GM12878 (cell line): ENCODE data around the gene OR2AE1.

Experiments
- CBX5 ChIP-seq: sonication (generic); IDR thresholded peaks from 2 replicates; pipeline ENCODE4 v1.6.1; 2016; ENCODE audit warnings: low read depth, moderate library complexity, mild to moderate bottlenecking, inconsistent platforms
- EP300 ChIP-seq, 2 experiments: fragments of 150-350 bp in 1 of 2; IDR thresholded peaks; 2 replicates each; pipeline ENCODE4 v1.6.1; 2011 to 2012; ENCODE audit warnings: low read depth in 2 of 2, low read length in 2 of 2, borderline replicate concordance in 1 of 2, improper control_type of control experiment in 1 of 2, inconsistent platforms in 1 of 2; ENCODE audit not compliant: control insufficient read depth in 1 of 2
- EZH2 ChIP-seq: IDR thresholded peaks from 2 replicates; pipeline ENCODE4 v1.6.1; 2012; ENCODE audit warnings: low read depth, mild to moderate bottlenecking, control low read depth, inconsistent platforms, low read length, borderline replicate concordance; ENCODE audit not compliant: control insufficient read depth
- MXI1 ChIP-seq: fragments of 150-350 bp; IDR thresholded peaks from 2 replicates; pipeline ENCODE4 v1.6.1; 2011; ENCODE audit warnings: low read depth, mild to moderate bottlenecking, inconsistent platforms, low read length, improper control_type of control experiment
- MYB ChIP-seq: fragments of 150-350 bp; IDR thresholded peaks from 2 replicates; pipeline ENCODE4 v1.6.1; 2014; ENCODE audit warnings: mild to moderate bottlenecking, low read depth, low read length, borderline replicate concordance
- RUNX3 ChIP-seq: IDR thresholded peaks from 2 replicates; pipeline ENCODE4 v1.6.1; 2012; ENCODE audit warnings: low read length, inconsistent platforms
- SIN3A ChIP-seq: IDR thresholded peaks from 2 replicates; pipeline ENCODE4 v1.6.1; 2012; ENCODE audit warnings: low read depth, low read length, improper control_type of control experiment
- SIX5 ChIP-seq: IDR thresholded peaks from 2 replicates; pipeline ENCODE4 v1.6.1; 2011; ENCODE audit warnings: mild to moderate bottlenecking, low read depth, low read length, moderate library complexity; ENCODE audit not compliant: severe bottlenecking
- SRF ChIP-seq, 2 experiments: IDR thresholded peaks; 2 replicates each; pipeline ENCODE4 v1.6.1; 2011; ENCODE audit warnings: low read depth in 2 of 2, low read length in 2 of 2, mild to moderate bottlenecking in 1 of 2, moderate library complexity in 1 of 2
- TF ChIP-seq, protein P1 (sequence below), 3 experiments: IDR thresholded peaks in 2 of 3; conservative IDR thresholded peaks in 1 of 3; 2 replicates each; pipeline ENCODE4 v1.5.1; 2011; ENCODE audit warnings: low read depth in 3 of 3, low read length in 3 of 3, mild to moderate bottlenecking in 3 of 3, control low read depth in 2 of 3, moderate library complexity in 2 of 3, inconsistent platforms in 1 of 3, mixed read lengths in 1 of 3; ENCODE audit not compliant: control insufficient read depth in 2 of 3, insufficient read depth in 1 of 3; ENCODE audit errors: extremely low read depth in 1 of 3
- TF ChIP-seq, protein P2 (sequence below): fragments of 450-650 bp; IDR thresholded peaks from 2 replicates; pipeline ENCODE4 v1.6.1; 2018; ENCODE audit warnings: mild to moderate bottlenecking, low read depth, moderate library complexity; ENCODE audit not compliant: partially characterized antibody

DNA sequence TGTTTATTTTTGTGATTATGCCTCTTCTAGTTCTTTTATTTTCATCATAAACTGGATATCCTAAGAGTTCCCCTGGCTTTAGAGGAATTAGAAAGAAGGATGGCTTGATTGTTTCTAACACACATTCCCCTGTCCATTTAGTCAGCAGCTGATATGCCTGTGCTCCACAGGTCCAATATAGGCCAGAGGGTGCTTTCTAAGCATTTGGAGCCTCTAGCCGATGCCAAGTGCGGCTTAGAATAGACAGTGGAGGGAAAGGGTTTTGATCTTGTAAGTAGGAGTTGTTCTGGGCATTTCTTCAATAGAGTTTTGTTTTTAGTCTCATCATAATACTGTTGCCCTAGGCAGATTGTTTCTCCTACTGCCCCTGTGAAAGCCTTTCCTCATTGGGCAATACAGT lies 42.5 kb downstream of the OR2AE1 start:
- TF ChIP-seq SIN3A: no peak
- TF ChIP-seq, protein P1, sequence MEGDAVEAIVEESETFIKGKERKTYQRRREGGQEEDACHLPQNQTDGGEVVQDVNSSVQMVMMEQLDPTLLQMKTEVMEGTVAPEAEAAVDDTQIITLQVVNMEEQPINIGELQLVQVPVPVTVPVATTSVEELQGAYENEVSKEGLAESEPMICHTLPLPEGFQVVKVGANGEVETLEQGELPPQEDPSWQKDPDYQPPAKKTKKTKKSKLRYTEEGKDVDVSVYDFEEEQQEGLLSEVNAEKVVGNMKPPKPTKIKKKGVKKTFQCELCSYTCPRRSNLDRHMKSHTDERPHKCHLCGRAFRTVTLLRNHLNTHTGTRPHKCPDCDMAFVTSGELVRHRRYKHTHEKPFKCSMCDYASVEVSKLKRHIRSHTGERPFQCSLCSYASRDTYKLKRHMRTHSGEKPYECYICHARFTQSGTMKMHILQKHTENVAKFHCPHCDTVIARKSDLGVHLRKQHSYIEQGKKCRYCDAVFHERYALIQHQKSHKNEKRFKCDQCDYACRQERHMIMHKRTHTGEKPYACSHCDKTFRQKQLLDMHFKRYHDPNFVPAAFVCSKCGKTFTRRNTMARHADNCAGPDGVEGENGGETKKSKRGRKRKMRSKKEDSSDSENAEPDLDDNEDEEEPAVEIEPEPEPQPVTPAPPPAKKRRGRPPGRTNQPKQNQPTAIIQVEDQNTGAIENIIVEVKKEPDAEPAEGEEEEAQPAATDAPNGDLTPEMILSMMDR (IDR thresholded peaks at IDR 0.05 in 2 of 3, conservative IDR thresholded peaks at IDR 0.05 in 1 of 3; ENCODE audit: control insufficient read depth in 2 of 3, extremely low read depth in 1 of 3, insufficient read depth in 1 of 3, low read depth in 3 of 3, low read length in 3 of 3): no peak
- no peak for TF ChIP-seq EP300 (IDR thresholded peaks at IDR 0.05; ENCODE audit: borderline replicate concordance in 1 of 2, control insufficient read depth in 1 of 2, low read depth in 2 of 2, low read length in 2 of 2)
- TF ChIP-seq MXI1: no peak
- no peak for TF ChIP-seq SRF (IDR thresholded peaks at IDR 0.05; ENCODE audit: low read depth in 2 of 2, low read length in 2 of 2)
- TF ChIP-seq CBX5: no peak
- TF ChIP-seq, protein P2, sequence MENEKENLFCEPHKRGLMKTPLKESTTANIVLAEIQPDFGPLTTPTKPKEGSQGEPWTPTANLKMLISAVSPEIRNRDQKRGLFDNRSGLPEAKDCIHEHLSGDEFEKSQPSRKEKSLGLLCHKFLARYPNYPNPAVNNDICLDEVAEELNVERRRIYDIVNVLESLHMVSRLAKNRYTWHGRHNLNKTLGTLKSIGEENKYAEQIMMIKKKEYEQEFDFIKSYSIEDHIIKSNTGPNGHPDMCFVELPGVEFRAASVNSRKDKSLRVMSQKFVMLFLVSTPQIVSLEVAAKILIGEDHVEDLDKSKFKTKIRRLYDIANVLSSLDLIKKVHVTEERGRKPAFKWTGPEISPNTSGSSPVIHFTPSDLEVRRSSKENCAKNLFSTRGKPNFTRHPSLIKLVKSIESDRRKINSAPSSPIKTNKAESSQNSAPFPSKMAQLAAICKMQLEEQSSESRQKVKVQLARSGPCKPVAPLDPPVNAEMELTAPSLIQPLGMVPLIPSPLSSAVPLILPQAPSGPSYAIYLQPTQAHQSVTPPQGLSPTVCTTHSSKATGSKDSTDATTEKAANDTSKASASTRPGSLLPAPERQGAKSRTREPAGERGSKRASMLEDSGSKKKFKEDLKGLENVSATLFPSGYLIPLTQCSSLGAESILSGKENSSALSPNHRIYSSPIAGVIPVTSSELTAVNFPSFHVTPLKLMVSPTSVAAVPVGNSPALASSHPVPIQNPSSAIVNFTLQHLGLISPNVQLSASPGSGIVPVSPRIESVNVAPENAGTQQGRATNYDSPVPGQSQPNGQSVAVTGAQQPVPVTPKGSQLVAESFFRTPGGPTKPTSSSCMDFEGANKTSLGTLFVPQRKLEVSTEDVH: no peak
- no peak for TF ChIP-seq RUNX3
- no peak for TF ChIP-seq MYB
- no peak for TF ChIP-seq EZH2
- TF ChIP-seq SIX5: no peak
